Panc1 (cell line): Measurements from ENCODE around the gene SPAG5. TPM values are rescaled to one million over a fixed set of nuclear protein-coding genes. Genes with fewer than 3 reads are reported as not detected.

Source experiments
- ATAC-seq: fragments of 200-7000 bp; cut with Tn5 transposase; 2 replicates; pipeline ENCODE4 v1.9.1; 2020; ENCODE audit warnings: mild to moderate bottlenecking, moderate library complexity
- BruUV-seq: library from RNA; stranded (reverse); fragments of 400-500 nt; replicated peaks from 2 replicates; lab custom pipeline; 2021; lab: Mats Ljungman, UMichigan
- CTCF ChIA-PET: fragments of 300-600 bp; sonication (Branson Sonifier 250); formaldehyde crosslinking; loops from one replicate; lab custom pipeline; 2022; ENCODE audit warnings: antibody characterized with exemption; lab: Charles Lee
- POLR2A ChIA-PET: fragments of 300-600 bp; sonication (Branson Sonifier 250); formaldehyde crosslinking; loops from one replicate; lab custom pipeline; 2022; ENCODE audit warnings: antibody characterized with exemption; lab: Charles Lee
- DNase-seq: peaks from one replicate; pipeline ENCODE4 v3.0.0-alpha.2; 2010; ENCODE audit warnings: low read depth, low spot score
- H3K27ac ChIP-seq: 2 replicates; pipeline ENCODE4 v1.5.1; 2011; ENCODE audit warnings: mild to moderate bottlenecking, low read length, inconsistent platforms
- H3K27me3 ChIP-seq: fragments of 200-500 bp; sonication (Bioruptor generic); 2 replicates; pipeline ENCODE4 v1.6.0; 2014; ENCODE audit warnings: low read length, inconsistent platforms; ENCODE audit not compliant: control insufficient read depth, insufficient read depth
- H3K36me3 ChIP-seq: fragments of 200-500 bp; sonication (Bioruptor generic); 2 replicates; pipeline ENCODE4 v1.5.1; 2014; ENCODE audit warnings: inconsistent platforms, mild to moderate bottlenecking, low read length, moderate library complexity; ENCODE audit not compliant: control insufficient read depth, insufficient read depth
- H3K4me1 ChIP-seq: 2 replicates; pipeline ENCODE4 v1.5.1; 2011; ENCODE audit warnings: inconsistent platforms, mild to moderate bottlenecking, low read length, moderate library complexity; ENCODE audit not compliant: control insufficient read depth, insufficient read depth
- H3K4me3 ChIP-seq, 2 experiments: 2 replicates each; pipeline ENCODE4 v1.5.1; 2011 to 2012; ENCODE audit warnings: low read depth in 2 of 2, low read length in 2 of 2, mild to moderate bottlenecking in 2 of 2, inconsistent platforms in 1 of 2, moderate library complexity in 1 of 2
- H3K9me3 ChIP-seq: fragments of 200-500 bp; sonication (Bioruptor generic); 2 replicates; pipeline ENCODE4 v1.5.1; 2014; ENCODE audit warnings: low read depth, mild to moderate bottlenecking, inconsistent platforms, low read length, moderate library complexity; ENCODE audit not compliant: control insufficient read depth, insufficient read depth
- POLR2AphosphoS5 ChIP-seq: IDR thresholded peaks from 2 replicates; pipeline ENCODE4 v1.6.1; 2012; ENCODE audit warnings: mild to moderate bottlenecking, low read depth, low read length, moderate library complexity
- REST ChIP-seq, 2 experiments: IDR thresholded peaks; 2 replicates each; pipeline ENCODE4 v1.6.1; 2011 to 2012; ENCODE audit warnings: low read depth in 2 of 2, control low read depth in 1 of 2, low read length in 1 of 2, mild to moderate bottlenecking in 1 of 2, moderate library complexity in 1 of 2; ENCODE audit not compliant: insufficient read depth in 1 of 2
- SIN3A ChIP-seq: IDR thresholded peaks from 2 replicates; pipeline ENCODE4 v1.6.1; 2012; ENCODE audit warnings: low read depth, mild to moderate bottlenecking, low read length, moderate library complexity, borderline replicate concordance; ENCODE audit not compliant: insufficient read depth
- TCF7L2 ChIP-seq: IDR thresholded peaks from 2 replicates; pipeline ENCODE4 v1.6.1; 2011; ENCODE audit warnings: mild to moderate bottlenecking, low read depth, low read length, inconsistent platforms
- in situ Hi-C: cut with HindIII; loops from 2 replicates; pipeline ENCODE4 v1.10.0; 2016; ENCODE audit warnings: low sequenced_read_pairs, low pct_unique_long_range_greater_than_20kb
- intact Hi-C: fragments of 100-400 bp; cut with micrococcal nuclease; formaldehyde crosslinking; loops from one replicate; pipeline ENCODE4 v1.10.0; 2022; ENCODE audit not compliant: unreplicated experiment
- total RNA-seq: library from RNA; stranded (reverse); gene quantifications from one replicate; pipeline ENCODE4 v1.2.1, GENCODE V29; 2021; ENCODE audit not compliant: unreplicated experiment
- TF ChIP-seq, protein P1 (sequence below): fragments of 450-650 bp; IDR thresholded peaks from 2 replicates; pipeline ENCODE4 v1.5.1; 2017; ENCODE audit warnings: mild to moderate bottlenecking

Gene SPAG5
- total RNA-seq, 1 experiment from 2014 or later: 152 TPM

DNA sequence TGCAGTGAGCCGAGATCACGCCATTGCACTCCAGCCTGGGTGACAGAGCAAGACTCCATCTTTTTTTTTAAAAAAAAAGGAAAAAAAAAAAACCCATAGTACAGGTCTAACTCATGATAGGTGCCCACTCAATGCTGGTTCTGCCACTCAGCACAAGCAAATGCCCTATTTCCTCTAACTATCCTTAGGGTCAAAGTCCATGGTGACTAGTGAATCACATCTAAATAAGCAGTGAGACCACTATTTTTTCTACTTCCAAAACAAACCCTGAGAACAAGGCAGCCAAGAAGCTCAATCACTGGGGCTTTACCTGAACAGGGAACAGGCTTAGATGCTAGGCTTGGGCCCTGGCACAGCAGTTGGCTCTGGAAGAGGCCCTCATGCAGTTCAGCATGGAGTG lies 42.8 kb upstream of the SPAG5 start:
- ChIA-PET POLR2A (no interaction called here), CTCF (no interaction called here)
- peaks cover 23% of the 10 kb centered on the region for H3K4me1 ChIP-seq
- no peak overlapping the region for H3K4me3 ChIP-seq
- no TSS peak for BruUV-seq
- intact Hi-C loops (no loop called here), in situ Hi-C loops (no loop called here)
- peaks cover 64% of the 10 kb centered on the region for H3K36me3 ChIP-seq
- no peaks in the 10 kb centered on the region for H3K9me3 ChIP-seq
- no peak overlapping the region for H3K27ac ChIP-seq
- no peak for DNase-seq
- no peaks in the 10 kb centered on the region for H3K27me3 ChIP-seq
- ATAC-seq: no peak
- TF ChIP-seq TCF7L2: no peak

- ChIA-PET CTCF (no interaction called here), POLR2A (no interaction called here)
- DNase-seq (no peak), ATAC-seq (no peak)
- Histone ChIP-seq H3K36me3 (peaks cover 69% of the 10 kb centered on the region), H3K27ac (no peak overlapping the region), H3K9me3 (no peaks in the 10 kb centered on the region), H3K4me3 (no peak overlapping the region), H3K27me3 (no peaks in the 10 kb centered on the region), H3K4me1 (no peaks in the 10 kb centered on the region)
- intact Hi-C loops (no loop called here), in situ Hi-C loops (no loop called here)
- TF ChIP-seq REST (IDR thresholded peaks at IDR 0.05; ENCODE audit: insufficient read depth in 1 of 2, low read depth in 2 of 2, low read length in 1 of 2) (no peak), SIN3A (no peak), TCF7L2 (no peak), POLR2AphosphoS5 (no peak)
- TF ChIP-seq, protein P1, sequence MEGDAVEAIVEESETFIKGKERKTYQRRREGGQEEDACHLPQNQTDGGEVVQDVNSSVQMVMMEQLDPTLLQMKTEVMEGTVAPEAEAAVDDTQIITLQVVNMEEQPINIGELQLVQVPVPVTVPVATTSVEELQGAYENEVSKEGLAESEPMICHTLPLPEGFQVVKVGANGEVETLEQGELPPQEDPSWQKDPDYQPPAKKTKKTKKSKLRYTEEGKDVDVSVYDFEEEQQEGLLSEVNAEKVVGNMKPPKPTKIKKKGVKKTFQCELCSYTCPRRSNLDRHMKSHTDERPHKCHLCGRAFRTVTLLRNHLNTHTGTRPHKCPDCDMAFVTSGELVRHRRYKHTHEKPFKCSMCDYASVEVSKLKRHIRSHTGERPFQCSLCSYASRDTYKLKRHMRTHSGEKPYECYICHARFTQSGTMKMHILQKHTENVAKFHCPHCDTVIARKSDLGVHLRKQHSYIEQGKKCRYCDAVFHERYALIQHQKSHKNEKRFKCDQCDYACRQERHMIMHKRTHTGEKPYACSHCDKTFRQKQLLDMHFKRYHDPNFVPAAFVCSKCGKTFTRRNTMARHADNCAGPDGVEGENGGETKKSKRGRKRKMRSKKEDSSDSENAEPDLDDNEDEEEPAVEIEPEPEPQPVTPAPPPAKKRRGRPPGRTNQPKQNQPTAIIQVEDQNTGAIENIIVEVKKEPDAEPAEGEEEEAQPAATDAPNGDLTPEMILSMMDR: no peak
- no TSS peak for BruUV-seq
These were observed 36.7 kb upstream of the SPAG5 start for GRCh38 chr17:28635506-28635905.

GRCh38 chr17:28634206-28634865 lies 35.5 kb upstream of the SPAG5 start:
- intact Hi-C loops: no loop called here
- TF ChIP-seq SIN3A: no peak
- TF ChIP-seq POLR2AphosphoS5: no peak
- no peak for TF ChIP-seq REST (IDR thresholded peaks at IDR 0.05; ENCODE audit: insufficient read depth in 1 of 2, low read depth in 2 of 2, low read length in 1 of 2)
- TF ChIP-seq, protein P1: no peak
- no peak for TF ChIP-seq TCF7L2
- ChIA-PET POLR2A (interaction anchor here (0.6 kb wide), 1 partner anchor 176 kb away, joined by 3 read pairs; no protein-coding TSS in a partner anchor), CTCF (no interaction called here)
- Histone ChIP-seq H3K36me3 (peaks cover 62% of the 10 kb centered on the region), H3K4me3 (no peak overlapping the region), H3K27ac (no peak overlapping the region), H3K27me3 (no peaks in the 10 kb centered on the region), H3K4me1 (no peaks in the 10 kb centered on the region), H3K9me3 (no peaks in the 10 kb centered on the region)
- TSS peak; percentile 29 for BruUV-seq
- in situ Hi-C loops: no loop called here
- ATAC-seq (no peak), DNase-seq (no peak)
